GM19324 (cell line): ENCODE measurements around the gene SEBOX.
A peak's percentile ranks its signal among the peaks of the same experiment; 100 is the strongest.

Experiments
- ATAC-seq: cut with Tn5 transposase; IDR thresholded peaks from one replicate; pipeline ENCODE4 v1.9.1; 2021; ENCODE audit warnings: mild to moderate bottlenecking, moderate library complexity; ENCODE audit not compliant: unreplicated experiment, low FRiP score

The SEBOX gene, protein sequence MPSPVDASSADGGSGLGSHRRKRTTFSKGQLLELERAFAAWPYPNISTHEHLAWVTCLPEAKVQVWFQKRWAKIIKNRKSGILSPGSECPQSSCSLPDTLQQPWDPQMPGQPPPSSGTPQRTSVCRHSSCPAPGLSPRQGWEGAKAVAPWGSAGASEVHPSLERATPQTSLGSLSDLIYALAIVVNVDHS

DNA sequence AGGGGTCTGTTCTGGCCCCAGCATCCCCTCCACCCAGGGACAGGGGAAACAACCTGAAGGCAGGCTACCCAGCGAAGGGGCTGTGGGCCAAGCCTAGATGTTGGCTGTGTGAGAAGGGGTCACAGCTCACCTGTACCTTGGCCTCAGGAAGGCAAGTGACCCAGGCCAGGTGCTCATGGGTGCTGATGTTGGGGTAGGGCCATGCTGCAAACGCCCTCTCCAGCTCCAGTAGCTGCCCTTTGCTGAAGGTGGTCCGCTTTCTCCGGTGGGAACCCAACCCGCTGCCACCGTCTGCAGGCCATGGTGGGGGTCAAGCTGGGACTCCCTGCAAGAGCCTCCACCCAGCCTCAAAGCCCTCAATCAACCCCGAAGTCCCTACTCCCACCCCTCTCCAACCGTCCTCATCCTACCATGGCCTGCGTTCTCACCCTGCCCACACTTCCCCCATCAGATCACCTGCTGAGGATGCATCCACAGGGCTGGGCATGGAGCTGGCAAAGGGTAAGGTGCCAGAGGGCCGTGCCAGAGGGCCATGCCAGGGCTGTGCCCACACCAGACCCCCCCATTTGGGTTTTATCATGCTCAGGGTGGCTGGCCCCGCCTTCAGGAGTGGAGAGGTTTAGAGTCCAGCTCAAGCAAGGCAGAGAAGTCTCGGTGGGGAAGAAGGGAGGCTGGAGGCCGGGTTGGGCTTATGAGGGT lies at the start of gene SEBOX:
Gene SEBOX, minus strand, starts transcription at position 535 of the 699 bp plus-strand sequence. Its CDS starts 48 bp downstream, at position 487.
- no peak for ATAC-seq

DNA sequence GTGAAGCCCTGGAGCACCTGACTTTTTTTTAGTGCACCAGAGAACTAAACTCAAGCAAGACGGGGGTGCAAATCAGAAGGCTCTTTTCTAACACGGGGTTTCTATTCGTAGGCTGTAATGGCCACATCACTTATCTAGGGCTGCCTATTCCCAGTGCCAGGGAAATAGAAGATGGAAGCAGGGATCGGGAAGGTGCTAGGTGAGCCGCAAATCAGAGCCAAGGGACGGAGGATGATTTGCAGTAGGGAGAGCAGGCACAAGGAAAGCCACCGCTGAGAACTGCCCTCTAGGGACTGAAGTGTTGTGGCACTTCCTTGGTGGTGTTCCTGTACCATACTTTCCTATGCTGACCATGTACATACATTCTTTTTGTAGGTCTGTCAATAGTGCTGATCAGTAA lies 48.8 kb upstream of the SEBOX start:
- ATAC-seq = no peak

DNA sequence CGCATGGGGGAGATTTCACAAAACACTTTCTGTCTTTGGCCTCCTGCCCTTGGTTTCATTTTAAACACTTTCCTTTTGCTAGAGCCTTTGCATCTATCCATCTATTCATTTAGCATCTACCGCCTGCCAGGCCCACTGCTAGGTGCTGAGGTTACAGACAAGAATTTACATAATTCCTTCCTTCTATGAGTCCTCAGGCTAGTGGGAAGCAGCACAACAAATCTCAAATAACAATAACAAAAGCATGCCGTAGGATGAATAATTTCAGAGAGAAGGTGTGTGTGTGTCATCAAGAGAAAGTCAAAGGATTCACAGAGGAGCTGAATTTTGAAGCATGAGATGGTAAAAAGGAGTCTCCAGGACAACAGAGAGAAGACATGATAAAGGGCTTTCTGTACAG lies 47.1 kb upstream of the SEBOX start:
- no peak for ATAC-seq

DNA sequence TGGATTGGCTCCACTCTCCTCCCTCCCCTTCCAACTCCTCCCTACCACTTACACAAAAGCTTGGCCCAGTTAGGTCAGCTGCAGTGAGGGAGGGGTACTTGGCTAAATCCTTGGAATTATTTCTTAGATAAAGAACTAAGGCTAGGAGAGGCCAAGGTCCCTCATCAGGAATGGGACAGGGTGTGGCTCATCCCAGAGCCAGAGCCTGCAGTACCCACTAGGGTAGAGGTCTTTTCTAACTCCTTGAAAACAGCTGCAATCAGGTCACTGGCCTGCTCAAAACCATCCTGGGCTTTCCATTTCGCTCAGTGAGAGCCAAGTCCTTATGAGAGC lies 42.9 kb upstream of the SEBOX start:
- ATAC-seq = no peak

DNA sequence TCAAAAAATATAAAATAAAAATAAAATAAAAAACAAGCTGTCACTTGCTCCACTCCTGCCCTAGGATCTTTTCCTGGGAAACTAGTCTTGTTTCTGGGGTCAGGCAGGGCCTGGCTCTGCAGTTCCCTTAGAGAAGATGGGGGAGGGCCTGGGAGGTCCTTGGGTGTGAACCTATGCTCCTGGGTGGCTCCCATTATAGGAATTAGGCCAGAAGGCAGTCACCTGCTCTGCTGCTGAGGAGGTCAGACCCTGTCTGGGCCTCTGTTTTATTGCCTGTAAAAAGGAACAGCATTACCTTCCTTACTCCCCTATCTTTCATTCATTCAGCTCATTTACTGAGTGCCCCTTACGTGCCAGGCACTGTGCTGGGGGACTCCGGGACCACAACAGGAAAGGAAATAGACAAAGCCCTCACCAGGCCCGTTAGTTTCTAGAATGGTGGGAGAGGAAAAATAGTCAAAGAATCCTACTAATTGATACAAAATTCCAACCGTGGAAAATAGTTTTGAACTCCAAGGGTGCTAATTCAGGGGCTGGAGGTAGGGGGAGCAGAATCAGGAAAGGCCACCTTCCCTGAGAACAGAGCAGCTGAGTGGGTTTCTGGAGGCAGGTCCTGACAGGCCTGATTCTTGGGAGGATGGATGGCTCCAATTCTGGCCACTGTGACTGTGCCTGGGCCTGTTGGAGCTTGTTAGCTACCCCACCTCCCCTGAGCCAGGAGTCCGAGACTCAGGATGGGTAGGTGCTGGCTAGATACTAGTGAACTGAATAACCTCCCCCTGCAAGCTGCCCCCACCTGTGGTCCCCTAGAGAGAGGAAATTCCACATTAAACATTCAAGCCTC lies 42.4 kb upstream of the SEBOX start:
- no peak for ATAC-seq

DNA sequence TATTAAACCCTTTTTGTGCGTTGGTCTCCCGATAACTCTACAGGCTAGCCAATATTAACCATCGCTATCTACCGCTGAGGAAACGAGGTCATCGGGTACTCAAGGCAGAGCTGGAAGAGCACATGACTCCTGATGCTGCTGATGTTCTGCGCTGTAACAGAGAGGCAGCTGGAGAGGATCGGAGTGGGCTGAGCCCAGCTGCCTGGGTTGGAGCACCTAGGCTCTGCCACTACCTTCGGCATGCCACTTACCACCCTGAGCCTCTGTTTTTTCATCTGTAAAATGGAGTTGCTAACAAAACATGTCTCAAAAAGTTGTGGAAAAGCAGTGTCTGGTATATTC lies 41.4 kb upstream of the SEBOX start:
- ATAC-seq = no peak

DNA sequence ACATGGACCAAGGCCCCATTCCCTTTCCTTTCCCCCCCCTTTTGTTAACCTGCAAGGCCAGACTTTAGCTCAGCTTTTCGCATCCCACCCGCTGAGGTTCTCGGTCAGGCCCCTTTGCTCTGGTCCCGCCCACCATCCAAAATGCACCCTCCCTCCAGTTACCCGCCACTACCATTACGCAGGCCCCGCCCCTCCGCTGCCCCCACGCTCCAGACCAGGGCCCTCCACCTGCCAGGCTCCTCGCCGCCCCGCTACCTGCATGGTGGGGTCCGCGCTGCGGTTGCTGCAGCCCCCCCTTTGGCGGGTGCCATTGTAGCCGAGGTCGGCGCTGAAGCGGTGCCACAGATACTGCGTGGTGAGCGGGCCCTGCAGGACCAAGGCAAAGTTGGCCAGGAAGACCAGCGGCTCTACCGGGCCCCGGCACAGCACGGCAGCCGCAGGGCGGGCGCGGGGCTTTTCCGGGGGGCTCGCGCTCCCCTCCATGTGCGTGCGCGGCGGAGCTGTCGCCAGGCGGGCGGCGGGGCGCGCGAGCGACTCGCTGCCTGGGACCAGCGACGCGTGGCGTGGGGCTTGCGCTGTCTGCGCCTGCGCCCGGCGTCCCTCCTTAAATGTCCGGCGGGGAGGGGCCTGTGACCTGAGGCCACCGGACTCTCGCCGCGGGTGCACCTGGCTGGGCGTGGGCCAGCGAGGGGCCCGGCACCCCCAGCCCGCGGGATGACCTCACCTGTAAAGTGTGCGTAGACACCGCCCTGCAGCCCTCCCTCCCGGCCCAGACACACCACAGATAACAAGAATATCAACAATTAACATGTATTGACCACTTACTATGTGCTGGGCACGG lies 40.9 kb upstream of the SEBOX start, which contains the start of gene SLC46A1:
Gene SLC46A1, minus strand, starts transcription at position 581 of the 841 bp plus-strand sequence. Its CDS starts 98 bp downstream, at position 483.
- peak; percentile 62 for ATAC-seq

DNA sequence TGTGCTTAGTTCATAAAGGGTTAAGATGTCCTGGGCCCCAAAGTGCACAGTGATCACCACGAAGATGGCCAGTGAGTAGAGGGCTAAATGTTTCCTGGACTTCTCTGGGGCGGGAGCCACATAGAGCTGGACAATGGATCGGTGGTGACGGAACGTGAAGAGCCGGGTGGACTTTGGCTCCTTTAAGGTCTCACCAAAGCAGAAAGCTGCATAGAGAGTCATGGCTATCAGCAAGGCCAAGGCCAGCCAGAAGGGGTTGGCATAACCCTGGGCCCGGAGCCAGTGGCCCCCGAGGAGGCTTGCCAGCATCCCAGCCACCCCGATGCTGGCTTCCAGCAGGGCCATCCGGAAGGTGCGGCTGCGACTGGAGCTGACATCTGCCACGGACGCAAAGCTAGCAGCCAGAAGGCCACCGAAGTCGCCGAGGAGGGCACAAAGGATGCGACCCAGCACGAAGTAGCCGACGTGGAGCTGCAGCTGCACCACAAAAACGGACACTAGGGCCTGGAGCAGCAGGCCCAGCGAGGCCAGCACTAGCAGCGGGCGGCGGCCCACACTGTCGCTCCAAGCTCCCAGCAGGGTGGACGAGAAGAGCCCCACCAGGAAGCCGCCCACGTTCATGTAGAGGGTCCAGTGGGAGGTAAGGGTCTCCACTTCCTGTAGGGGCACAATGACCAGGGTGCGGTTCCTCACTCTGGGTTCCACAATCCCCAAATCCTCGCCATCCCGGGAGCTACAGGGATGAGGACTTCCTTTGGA lies 40.0 kb upstream of the SEBOX start:
- no peak for ATAC-seq

DNA sequence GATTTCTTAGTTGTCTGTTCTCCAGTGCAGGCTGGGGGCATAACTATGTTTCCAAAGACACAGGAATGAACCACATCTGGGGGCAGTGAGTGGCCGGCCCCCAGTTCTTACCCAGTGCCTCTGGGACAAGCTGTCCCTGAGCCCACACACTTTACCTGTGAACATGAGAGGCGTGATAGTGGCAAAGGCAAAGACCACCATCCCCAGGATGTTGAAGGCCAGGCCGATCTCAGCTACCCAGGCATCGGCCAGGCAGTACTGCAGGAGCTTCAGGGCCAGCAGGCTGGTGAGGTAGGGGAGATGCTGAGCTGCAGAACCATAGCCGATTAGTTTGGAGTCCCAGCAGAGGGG lies 39.4 kb upstream of the SEBOX start:
- ATAC-seq = no peak

DNA sequence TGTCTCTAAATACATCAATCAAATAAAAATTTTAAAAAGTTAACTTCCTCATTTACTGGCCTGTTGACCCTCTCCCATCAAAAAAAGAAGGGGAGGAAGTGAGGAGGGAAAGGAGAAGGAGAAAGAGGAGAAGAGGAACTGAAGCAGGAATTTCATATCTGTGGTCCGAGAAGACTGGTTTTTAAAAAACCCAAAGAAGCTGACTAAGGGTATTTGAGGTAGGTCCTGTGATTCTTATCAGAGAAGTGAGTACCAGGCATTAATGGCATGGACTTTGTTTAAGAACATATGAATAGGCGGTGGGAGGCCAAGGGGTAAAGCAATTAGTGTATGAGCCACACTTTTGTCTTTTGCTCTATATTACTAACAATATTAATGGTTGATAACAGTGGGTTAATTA lies 39.0 kb upstream of the SEBOX start:
- no peak for ATAC-seq

DNA sequence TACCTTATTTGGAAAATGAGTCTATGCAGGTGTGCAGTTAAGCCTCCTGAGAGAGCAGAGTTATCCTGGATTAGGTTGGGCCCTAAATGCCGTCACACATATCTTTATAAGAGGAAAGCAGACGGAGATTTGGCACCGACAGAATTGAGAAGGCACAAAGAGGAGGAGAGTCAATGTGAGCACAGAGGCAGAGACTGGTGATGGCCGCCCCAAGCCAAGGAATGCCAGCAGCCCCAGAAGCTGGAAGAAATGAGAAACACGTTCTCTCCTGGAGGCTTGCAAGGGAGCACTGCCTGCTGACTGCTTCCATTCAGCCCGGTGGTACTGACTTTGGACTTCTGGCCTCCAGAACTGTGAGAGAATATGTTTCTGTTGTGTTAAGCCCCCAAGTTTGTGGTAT lies 37.8 kb upstream of the SEBOX start:
- no peak for ATAC-seq

DNA sequence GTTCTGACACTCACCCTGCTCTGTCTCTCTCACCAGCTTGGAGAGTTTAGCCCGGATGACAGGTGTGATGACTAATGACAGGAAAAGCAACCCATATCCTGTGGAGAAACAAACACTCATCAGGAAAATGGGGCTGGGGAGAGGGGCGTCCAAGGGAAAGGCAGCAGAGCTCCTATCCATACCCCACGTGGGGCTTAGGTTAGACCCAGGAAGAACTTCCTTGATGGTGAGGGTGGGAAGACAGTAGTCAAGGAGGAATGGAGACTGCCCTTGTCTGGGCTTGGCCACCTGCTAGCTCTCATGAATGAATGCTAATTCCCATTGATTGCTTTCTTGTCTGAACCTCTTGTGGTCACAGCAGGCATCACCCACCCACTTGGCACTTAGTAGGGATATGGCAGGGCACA lies 37.2 kb upstream of the SEBOX start:
- no peak for ATAC-seq

DNA sequence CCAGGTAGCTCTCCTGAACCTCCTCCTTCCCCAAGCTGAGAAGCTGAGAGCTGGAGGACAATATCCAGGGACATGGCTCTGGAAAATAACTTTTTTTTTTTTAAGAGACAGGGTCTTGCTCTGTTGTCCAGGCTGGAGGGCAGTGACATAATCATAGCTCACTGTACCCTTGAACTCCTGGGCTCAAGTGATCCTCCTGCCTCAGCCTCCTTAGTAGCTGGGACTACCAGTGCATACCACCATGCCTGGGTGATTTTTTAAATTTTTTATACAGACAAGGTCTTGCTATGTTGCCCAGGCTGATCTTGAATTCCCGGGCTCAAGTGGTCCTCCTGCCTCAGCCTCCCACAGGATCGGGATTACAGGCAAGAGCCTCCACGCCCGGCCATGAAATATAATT lies 34.8 kb upstream of the SEBOX start:
- no peak for ATAC-seq

DNA sequence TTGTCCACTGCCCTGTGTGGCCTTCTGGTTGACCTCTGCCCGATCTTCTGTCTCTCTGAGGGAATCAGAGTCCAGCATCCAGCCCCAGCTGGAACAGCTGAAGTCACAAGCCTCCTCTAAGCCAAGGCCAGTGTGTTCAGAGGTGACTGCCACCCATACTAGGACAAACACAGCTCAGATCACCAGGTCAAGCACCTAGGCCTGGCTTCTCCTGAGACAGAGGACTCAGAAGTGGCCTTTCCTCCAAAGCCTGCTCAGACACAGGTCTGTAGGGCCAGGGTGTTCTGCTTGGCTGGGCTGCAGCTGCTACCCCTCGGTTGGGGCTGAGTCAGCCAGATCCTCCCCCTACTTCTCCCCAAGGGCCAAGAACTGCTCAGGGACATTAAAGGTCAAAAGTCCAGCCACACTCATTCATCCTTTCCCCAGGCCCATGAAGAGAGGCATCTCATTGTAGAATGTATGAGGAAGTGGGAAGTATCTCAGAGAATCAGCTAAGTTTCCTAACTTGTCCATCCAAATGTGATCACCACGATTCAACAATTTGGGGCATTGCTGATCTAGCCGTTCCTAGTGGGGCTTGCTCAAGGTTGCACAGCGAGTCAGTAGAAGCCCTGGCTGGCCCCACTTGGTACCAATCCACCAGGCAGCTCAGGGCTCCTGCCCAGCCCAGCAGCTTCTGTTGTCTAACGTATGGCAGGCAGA lies 33.4 kb upstream of the SEBOX start:
- no peak for ATAC-seq

DNA sequence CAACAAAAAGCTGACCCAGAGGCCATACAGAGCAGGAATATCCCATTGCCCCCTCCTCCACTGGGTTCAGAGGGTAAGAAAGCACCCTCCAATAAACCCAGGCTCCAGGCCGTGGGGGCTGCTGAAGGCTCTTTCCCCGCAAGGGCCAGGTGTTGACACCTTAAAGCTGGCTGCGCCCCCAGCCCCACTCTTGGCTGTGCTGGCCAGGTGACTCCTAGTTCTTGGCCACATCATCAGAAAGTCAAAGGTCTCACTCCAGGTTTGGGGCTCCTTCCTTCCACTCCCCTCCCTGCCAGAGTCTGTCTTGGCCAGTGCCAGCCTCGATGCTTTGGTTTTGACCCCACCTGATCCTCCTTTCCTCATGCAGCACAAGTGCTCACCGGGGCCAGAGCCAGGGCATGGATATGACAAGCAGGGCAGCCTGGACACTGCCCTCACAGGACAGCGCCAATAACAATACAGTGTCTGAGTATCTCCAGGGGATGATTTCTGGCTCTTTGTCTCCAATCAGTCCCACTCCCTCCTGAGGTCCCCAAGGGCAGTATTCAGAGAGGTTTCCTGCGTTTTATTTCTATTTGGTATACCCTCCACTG lies 32.8 kb upstream of the SEBOX start:
- no peak for ATAC-seq

DNA sequence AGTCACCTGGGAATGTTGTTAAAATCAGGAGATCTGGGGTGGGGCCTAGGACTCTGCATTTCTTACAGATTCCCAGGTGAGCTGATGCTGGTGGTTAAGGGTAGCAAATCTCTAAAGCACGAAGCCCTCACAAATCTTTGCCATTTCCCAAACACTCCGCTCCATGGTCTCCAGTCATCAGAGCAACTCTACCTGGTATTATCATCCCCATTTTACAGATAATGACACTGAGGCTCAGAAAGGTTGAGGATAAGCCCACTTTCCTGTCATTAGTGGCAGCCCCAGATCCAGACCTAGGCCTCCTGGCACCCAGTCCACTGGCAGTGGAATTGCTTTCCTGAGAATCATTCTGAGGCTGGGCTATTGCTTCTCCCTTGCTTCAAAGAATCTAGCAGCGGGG lies 32.3 kb upstream of the SEBOX start:
- ATAC-seq = no peak

DNA sequence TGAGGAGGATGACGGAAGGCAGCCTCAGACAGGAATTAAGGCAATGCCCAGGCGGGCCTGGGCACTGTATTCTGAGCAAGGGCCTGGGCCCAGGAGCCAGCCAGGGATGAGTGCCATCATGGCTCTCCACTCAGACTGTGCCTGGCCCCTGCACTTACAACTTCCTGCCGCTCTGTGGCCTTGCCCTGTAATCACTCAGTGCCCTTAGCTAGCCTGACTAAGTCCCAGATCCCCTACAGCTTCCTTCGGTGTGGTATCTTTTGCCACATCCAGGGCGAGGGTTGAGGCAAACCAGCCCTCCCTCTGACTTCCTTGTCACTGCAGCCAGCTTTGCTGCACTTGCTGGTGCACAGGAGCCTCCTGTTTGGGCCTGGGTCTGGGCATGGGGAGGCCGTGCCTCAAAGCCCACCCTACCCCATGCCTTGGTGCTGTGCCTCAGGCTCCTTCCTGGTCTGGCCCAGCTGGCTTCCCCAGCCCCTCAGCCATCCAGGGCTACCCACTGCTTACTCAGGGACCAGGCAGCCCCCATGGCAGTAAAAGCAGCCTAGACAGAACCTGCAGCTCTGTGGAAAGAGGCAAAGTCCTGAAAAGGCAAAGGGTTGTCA lies 31.7 kb upstream of the SEBOX start:
- ATAC-seq = no peak

DNA sequence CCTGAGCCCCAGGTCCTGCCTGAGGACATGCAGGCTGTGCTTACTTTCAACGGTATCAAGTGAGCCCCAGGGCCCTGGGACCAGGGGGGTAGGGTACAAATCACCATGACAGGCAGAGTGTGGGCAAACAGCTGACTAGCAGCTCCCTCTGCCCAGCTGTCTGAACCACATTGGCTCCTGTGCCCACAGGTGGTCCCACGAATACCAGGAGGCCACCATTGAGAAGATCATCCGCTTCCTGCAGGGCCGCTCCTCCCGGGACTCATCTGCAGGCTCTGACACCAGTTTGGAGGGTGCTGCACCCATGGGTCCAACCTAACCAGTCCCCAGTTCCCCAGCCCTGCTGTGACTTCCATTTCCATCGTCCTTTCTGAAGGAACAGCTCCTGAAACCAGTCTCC lies 31.0 kb upstream of the SEBOX start:
- ATAC-seq = no peak

DNA sequence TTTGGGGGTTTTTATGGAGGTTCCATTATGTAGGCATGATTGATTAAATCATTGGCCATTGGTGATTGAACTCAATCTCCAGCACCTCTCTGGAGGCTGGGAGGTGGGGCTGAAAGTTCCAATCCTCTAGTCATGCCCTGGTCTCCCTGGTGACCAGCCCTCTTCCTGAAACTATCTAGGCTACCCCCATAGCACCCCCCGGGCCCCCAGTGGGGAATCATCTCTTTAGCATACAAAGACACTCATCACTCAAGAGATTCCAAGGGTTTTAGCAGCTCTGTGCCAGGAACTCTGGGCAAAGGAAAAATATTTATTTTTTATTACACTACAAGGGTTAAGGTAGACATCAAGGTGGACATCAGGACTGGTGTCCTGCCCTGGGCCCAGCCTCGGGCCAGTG lies 30.4 kb upstream of the SEBOX start:
- ATAC-seq = no peak
